ENCODE measurements around the gene ENTR1.

The ENTR1 gene

GRCh38 chr9:136376457-136376856 lies 34.0 kb downstream of the ENTR1 start:
- no peak for DNase-seq (ENCODE audit: low spot score)

GRCh38 chr9:136375096-136375495 lies 35.3 kb downstream of the ENTR1 start:
- no peak for DNase-seq (ENCODE audit: low spot score)

- no peak for DNase-seq (ENCODE audit: low spot score)
Measured at GRCh38 chr9:136374183-136374575, 36.2 kb downstream of the ENTR1 start.

- no peak for DNase-seq (ENCODE audit: low spot score)
Measured at GRCh38 chr9:136373300-136374182, 36.9 kb downstream of the ENTR1 start, which contains the start of gene CARD9. TSS of gene CARD9 (minus strand) at chr9:136373669. CDS start at chr9:136372078, 1,591 bp downstream.

GRCh38 chr9:136372561-136373299 lies 37.7 kb downstream of the ENTR1 start:
- DNase-seq (ENCODE audit: low spot score), result peak; percentile 76

GRCh38 chr9:136372006-136372405 lies 38.4 kb downstream of the ENTR1 start:
- no peak for DNase-seq (ENCODE audit: low spot score)

GRCh38 chr9:136371533-136371880 lies 38.9 kb downstream of the ENTR1 start:
- DNase-seq (ENCODE audit: low spot score), result no peak

GRCh38 chr9:136370687-136371532 lies 39.5 kb downstream of the ENTR1 start:
- DNase-seq (ENCODE audit: low spot score), result no peak

GRCh38 chr9:136370037-136370436 lies 40.4 kb downstream of the ENTR1 start:
- DNase-seq (ENCODE audit: low spot score), result no peak

GRCh38 chr9:136368190-136368589 lies 42.2 kb downstream of the ENTR1 start:
- no peak for DNase-seq (ENCODE audit: low spot score)

GRCh38 chr9:136367296-136368145 lies 42.9 kb downstream of the ENTR1 start:
- no peak for DNase-seq (ENCODE audit: low spot score)

- no peak for DNase-seq (ENCODE audit: low spot score)
Measured at GRCh38 chr9:136366826-136367225, 43.6 kb downstream of the ENTR1 start.

GRCh38 chr9:136365775-136366222 lies 44.6 kb downstream of the ENTR1 start:
- no peak for DNase-seq (ENCODE audit: low spot score)

- DNase-seq (ENCODE audit: low spot score), result no peak
Measured at GRCh38 chr9:136364942-136365774, 45.3 kb downstream of the ENTR1 start.

GRCh38 chr9:136363949-136364748 lies 46.3 kb downstream of the ENTR1 start:
- DNase-seq (ENCODE audit: low spot score), result no peak

- peak; percentile 99 for DNase-seq (ENCODE audit: low spot score)
Measured at GRCh38 chr9:136363106-136363948, 47.1 kb downstream of the ENTR1 start, which contains the start of gene DNLZ. TSS of gene DNLZ (minus strand) at chr9:136363744. CDS start at chr9:136363714, 30 bp downstream.

- no peak for DNase-seq (ENCODE audit: low spot score)
Measured at GRCh38 chr9:136362450-136362784, 48.0 kb downstream of the ENTR1 start.

GRCh38 chr9:136361754-136362449 lies 48.5 kb downstream of the ENTR1 start:
- DNase-seq (ENCODE audit: low spot score), result no peak
